ENCODE data around the gene DHRS3. TPM values are rescaled to one million over a fixed set of nuclear protein-coding genes. Genes with fewer than 3 reads are reported as not detected.

The DHRS3 gene
- total RNA-seq, 1 donor from 2014 or later = 111 TPM

DNA sequence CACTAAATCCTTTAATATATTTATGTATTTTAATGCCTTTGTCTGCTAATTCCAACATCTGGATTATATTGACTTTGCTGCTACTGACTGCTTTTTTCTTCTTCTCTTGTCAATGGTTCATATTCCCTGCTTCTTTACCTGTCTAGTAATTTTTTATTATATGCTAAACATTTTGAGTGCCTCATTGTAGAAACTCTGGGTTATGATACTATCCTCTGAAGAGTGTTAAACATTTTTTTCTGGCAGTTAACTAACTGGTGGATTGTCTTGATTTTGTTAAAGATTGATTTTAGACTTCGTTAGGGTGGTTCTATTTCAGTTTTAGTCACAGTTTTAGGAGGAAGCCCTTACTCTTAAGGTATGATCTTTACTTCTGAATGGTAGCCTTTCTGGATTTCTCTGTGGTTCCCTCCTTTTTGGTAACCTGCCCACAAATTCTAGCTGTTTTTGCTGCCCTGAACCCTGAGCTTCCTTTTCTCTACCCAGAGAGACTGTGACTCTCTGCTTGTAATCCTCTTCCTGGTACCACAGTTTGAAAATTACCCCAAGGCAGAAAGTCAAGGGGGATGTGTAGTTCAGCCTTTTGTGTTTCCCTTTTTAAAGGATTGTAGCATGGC is 81.9 kb downstream of the DHRS3 start:
- no peak for TF ChIP-seq POLR2A (IDR thresholded peaks at IDR 0.05)
- TF ChIP-seq POLR2AphosphoS5 (IDR thresholded peaks at IDR 0.05; ENCODE audit: insufficient read depth in 1 of 2, low read depth in 1 of 2) = no peak
- TF ChIP-seq, protein P1, sequence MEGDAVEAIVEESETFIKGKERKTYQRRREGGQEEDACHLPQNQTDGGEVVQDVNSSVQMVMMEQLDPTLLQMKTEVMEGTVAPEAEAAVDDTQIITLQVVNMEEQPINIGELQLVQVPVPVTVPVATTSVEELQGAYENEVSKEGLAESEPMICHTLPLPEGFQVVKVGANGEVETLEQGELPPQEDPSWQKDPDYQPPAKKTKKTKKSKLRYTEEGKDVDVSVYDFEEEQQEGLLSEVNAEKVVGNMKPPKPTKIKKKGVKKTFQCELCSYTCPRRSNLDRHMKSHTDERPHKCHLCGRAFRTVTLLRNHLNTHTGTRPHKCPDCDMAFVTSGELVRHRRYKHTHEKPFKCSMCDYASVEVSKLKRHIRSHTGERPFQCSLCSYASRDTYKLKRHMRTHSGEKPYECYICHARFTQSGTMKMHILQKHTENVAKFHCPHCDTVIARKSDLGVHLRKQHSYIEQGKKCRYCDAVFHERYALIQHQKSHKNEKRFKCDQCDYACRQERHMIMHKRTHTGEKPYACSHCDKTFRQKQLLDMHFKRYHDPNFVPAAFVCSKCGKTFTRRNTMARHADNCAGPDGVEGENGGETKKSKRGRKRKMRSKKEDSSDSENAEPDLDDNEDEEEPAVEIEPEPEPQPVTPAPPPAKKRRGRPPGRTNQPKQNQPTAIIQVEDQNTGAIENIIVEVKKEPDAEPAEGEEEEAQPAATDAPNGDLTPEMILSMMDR (IDR thresholded peaks at IDR 0.05) = no peak
- no peaks in the 10 kb centered on the region for H3K27me3 ChIP-seq
- no peak overlapping the region for H3K4me3 ChIP-seq
- H3K36me3 ChIP-seq = no peaks in the 10 kb centered on the region
- intact Hi-C loops (cut with DNase I) = no loop called here
- no peak for DNase-seq (ENCODE audit: extremely low spot score in 2 of 2)
- H3K27ac ChIP-seq = no peak overlapping the region
- no peaks in the 10 kb centered on the region for H3K9me3 ChIP-seq
- H3K4me1 ChIP-seq = peaks cover 14% of the 10 kb centered on the region

GRCh38 chr1:12532405-12533315 is 85.3 kb downstream of the DHRS3 start:
- TF ChIP-seq, protein P1 (IDR thresholded peaks at IDR 0.05) = no peak
- no peak for TF ChIP-seq POLR2A (IDR thresholded peaks at IDR 0.05)
- TF ChIP-seq POLR2AphosphoS5 (IDR thresholded peaks at IDR 0.05; ENCODE audit: insufficient read depth in 1 of 2, low read depth in 1 of 2) = no peak
- Histone ChIP-seq H3K9me3 (no peaks in the 10 kb centered on the region), H3K4me3 (no peak overlapping the region), H3K27me3 (no peaks in the 10 kb centered on the region), H3K4me1 (peaks cover 15% of the 10 kb centered on the region), H3K27ac (no peak overlapping the region), H3K36me3 (no peaks in the 10 kb centered on the region)
- DNase-seq (ENCODE audit: extremely low spot score in 2 of 2) = no peak
- intact Hi-C loops (cut with DNase I) = no loop called here

GRCh38 chr1:12531179-12531499 is 86.9 kb downstream of the DHRS3 start:
- Histone ChIP-seq H3K27me3 (no peaks in the 10 kb centered on the region), H3K27ac (no peak overlapping the region), H3K36me3 (no peaks in the 10 kb centered on the region), H3K4me1 (peaks cover 23% of the 10 kb centered on the region), H3K9me3 (no peaks in the 10 kb centered on the region), H3K4me3 (no peak overlapping the region)
- no peak for TF ChIP-seq POLR2A (IDR thresholded peaks at IDR 0.05)
- TF ChIP-seq POLR2AphosphoS5 (IDR thresholded peaks at IDR 0.05; ENCODE audit: insufficient read depth in 1 of 2, low read depth in 1 of 2) = no peak
- TF ChIP-seq, protein P1 (IDR thresholded peaks at IDR 0.05) = no peak
- DNase-seq (ENCODE audit: extremely low spot score in 2 of 2) = no peak
- intact Hi-C loops (cut with DNase I) = no loop called here

DNA sequence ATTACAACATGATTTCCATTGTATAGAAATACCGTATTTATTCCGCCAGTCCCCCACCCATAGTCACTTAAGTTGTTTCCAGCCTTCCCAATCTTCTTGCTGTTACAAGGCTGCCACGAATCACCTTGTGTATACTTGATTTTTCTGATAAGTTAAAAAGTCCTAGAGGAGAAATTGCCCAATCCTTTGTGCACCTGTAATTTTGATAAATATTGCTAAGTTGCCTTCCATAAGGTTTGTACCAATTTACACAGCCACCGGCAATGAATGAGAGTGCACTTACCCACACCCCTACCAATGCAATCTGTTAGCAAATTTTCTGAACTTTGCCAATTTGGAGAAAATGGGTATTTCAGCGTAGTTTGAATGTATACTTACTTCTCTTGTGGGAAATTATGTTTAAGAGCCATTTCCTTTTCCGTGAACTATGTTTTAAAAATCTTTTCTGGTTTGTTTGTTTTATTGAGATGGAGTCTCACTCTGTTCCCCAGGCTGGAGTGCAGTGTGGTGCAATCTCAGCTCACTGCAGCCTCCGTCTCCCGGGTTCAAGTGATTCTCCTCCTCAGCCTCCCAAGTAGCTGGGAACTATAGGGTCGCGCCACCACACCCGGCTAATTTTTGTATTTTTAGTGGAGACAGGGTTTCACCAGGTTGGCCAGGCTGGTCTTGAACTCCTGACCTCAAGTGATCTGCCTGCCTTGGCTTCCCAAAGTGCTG is 87.4 kb downstream of the DHRS3 start:
- H3K27ac ChIP-seq = no peak overlapping the region
- H3K36me3 ChIP-seq = no peaks in the 10 kb centered on the region
- H3K27me3 ChIP-seq = no peaks in the 10 kb centered on the region
- no peak overlapping the region for H3K4me3 ChIP-seq
- TF ChIP-seq POLR2A (IDR thresholded peaks at IDR 0.05) = no peak
- TF ChIP-seq POLR2AphosphoS5 (IDR thresholded peaks at IDR 0.05; ENCODE audit: insufficient read depth in 1 of 2, low read depth in 1 of 2) = no peak
- TF ChIP-seq, protein P1 (IDR thresholded peaks at IDR 0.05) = no peak
- no peaks in the 10 kb centered on the region for H3K9me3 ChIP-seq
- intact Hi-C loops (cut with DNase I) = no loop called here
- H3K4me1 ChIP-seq = peaks cover 28% of the 10 kb centered on the region
- no peak for DNase-seq (ENCODE audit: extremely low spot score in 2 of 2)

Data from vagina (tissue), 2 donors.